ENCODE data around the gene DLD.

Gene DLD

GRCh38 chr7:107850643-107851042 is 40.3 kb upstream of the DLD start:
- no peak overlapping the region for H3K4me3 ChIP-seq (ENCODE audit: low read depth, low read length)

GRCh38 chr7:107854454-107854853 is 36.5 kb upstream of the DLD start:
- no peak for TF ChIP-seq CTCF (IDR thresholded peaks at IDR 0.05; ENCODE audit: borderline replicate concordance, insufficient read depth, low read depth, low read length)
- H3K4me3 ChIP-seq (ENCODE audit: low read depth, low read length) = no peak overlapping the region

More at GRCh38 chr7:107850643-107851042, 40.3 kb upstream of the DLD start:
- no peak for TF ChIP-seq CTCF (IDR thresholded peaks at IDR 0.05; ENCODE audit: borderline replicate concordance, insufficient read depth, low read depth, low read length)

GRCh38 chr7:107854989-107855388 is 36.0 kb upstream of the DLD start:
- no peak for TF ChIP-seq CTCF (IDR thresholded peaks at IDR 0.05; ENCODE audit: borderline replicate concordance, insufficient read depth, low read depth, low read length)
- no peak overlapping the region for H3K4me3 ChIP-seq (ENCODE audit: low read depth, low read length)

GRCh38 chr7:107856806-107857540 is 34.0 kb upstream of the DLD start:
- H3K4me3 ChIP-seq (ENCODE audit: low read depth, low read length) = no peak overlapping the region
- TF ChIP-seq CTCF (IDR thresholded peaks at IDR 0.05; ENCODE audit: borderline replicate concordance, insufficient read depth, low read depth, low read length) = no peak

- no peak for TF ChIP-seq CTCF (IDR thresholded peaks at IDR 0.05; ENCODE audit: borderline replicate concordance, insufficient read depth, low read depth, low read length)
- H3K4me3 ChIP-seq (ENCODE audit: low read depth, low read length) = no peak overlapping the region
These were observed 33.5 kb upstream of the DLD start for GRCh38 chr7:107857541-107857912.

- H3K4me3 ChIP-seq (ENCODE audit: low read depth, low read length) = no peak overlapping the region
- TF ChIP-seq CTCF (IDR thresholded peaks at IDR 0.05; ENCODE audit: borderline replicate concordance, insufficient read depth, low read depth, low read length) = no peak
These were observed 32.7 kb upstream of the DLD start for GRCh38 chr7:107858280-107858679.

GRCh38 chr7:107860279-107860961 is 30.6 kb upstream of the DLD start:
- no peak for TF ChIP-seq CTCF (IDR thresholded peaks at IDR 0.05; ENCODE audit: borderline replicate concordance, insufficient read depth, low read depth, low read length)
- H3K4me3 ChIP-seq (ENCODE audit: low read depth, low read length) = no peak overlapping the region

Data from GM12875 (cell line).